ACHN (cell line): ENCODE results near the gene ZP2.
"Not testable (repeated sequence)": the region's sequence is repeated elsewhere in the genome, so short reads cannot be mapped to it uniquely, and the experiment has no call there.

Experiments
- DNase-seq: peaks from one replicate; pipeline ENCODE4 v3.0.0-alpha.2; 2015
- in situ Hi-C: cut with HindIII; loops from 2 replicates; pipeline ENCODE4 v1.10.0; 2017; ENCODE audit warnings: low sequenced_read_pairs, low pct_ligation_motif_present, low pct_unique_long_range_greater_than_20kb

The ZP2 gene

GRCh38 chr16:21186326-21186691 is 25.1 kb downstream of the ZP2 start:
- in situ Hi-C loops: loop anchor here (25.0 kb wide), 1 partner anchor 101 kb away; the partner anchor contains the start of gene CRYM
- DNase-seq: no peak

- no peak for DNase-seq
- in situ Hi-C loops: loop anchor here (25.0 kb wide), 1 partner anchor 102 kb away; the partner anchor contains the start of gene CRYM
Measured at GRCh38 chr16:21185659-21186325, 25.6 kb downstream of the ZP2 start.

GRCh38 chr16:21184834-21185233 is 26.5 kb downstream of the ZP2 start:
- no peak for DNase-seq
- in situ Hi-C loops: loop anchor here (25.0 kb wide), 1 partner anchor 102 kb away; the partner anchor contains the start of gene CRYM

- in situ Hi-C loops: loop anchor here (25.0 kb wide), 1 partner anchor 103 kb away; the partner anchor contains the start of gene CRYM
Measured at GRCh38 chr16:21183995-21184394, 27.4 kb downstream of the ZP2 start.

GRCh38 chr16:21179983-21180365 is 31.4 kb downstream of the ZP2 start:
- DNase-seq: no peak
- in situ Hi-C loops: loop anchor here (25.0 kb wide), 1 partner anchor 107 kb away; the partner anchor contains the start of gene CRYM

More at GRCh38 chr16:21183995-21184394, 27.4 kb downstream of the ZP2 start:
- DNase-seq: no peak

GRCh38 chr16:21179126-21179982 is 32.0 kb downstream of the ZP2 start:
- no peak for DNase-seq
- in situ Hi-C loops: loop anchor here (25.0 kb wide), 1 partner anchor 108 kb away; the partner anchor contains the start of gene CRYM

GRCh38 chr16:21175397-21175796 is 36.0 kb downstream of the ZP2 start:
- in situ Hi-C loops: loop anchor here (25.0 kb wide), 1 partner anchor 112 kb away; the partner anchor contains the start of gene CRYM
- no peak for DNase-seq

GRCh38 chr16:21172650-21173049 is 38.7 kb downstream of the ZP2 start:
- in situ Hi-C loops: no loop called here
- DNase-seq: no peak

- in situ Hi-C loops, DNase-seq: not testable (repeated sequence)
Measured at GRCh38 chr16:21170116-21170515, 41.3 kb downstream of the ZP2 start.

GRCh38 chr16:21169249-21169981 is 42.0 kb downstream of the ZP2 start:
- in situ Hi-C loops: no loop called here
- no peak for DNase-seq

- DNase-seq: no peak
- in situ Hi-C loops: no loop called here
Measured at GRCh38 chr16:21167929-21168602, 43.3 kb downstream of the ZP2 start.

- peak; percentile 100 for DNase-seq
- in situ Hi-C loops: no loop called here
Measured at GRCh38 chr16:21167360-21167759, 44.0 kb downstream of the ZP2 start.

- peak; percentile 76 for DNase-seq
- in situ Hi-C loops: no loop called here
Measured at GRCh38 chr16:21166561-21166961, 44.8 kb downstream of the ZP2 start.

- in situ Hi-C loops: no loop called here
Measured at GRCh38 chr16:21164521-21165168, 46.7 kb downstream of the ZP2 start.

GRCh38 chr16:21163576-21163975 is 47.8 kb downstream of the ZP2 start:
- no peak for DNase-seq
- in situ Hi-C loops: no loop called here

More at GRCh38 chr16:21164521-21165168, 46.7 kb downstream of the ZP2 start:
- DNase-seq: no peak

- in situ Hi-C loops: no loop called here
- peak; percentile 22 for DNase-seq
Measured at GRCh38 chr16:21162661-21163151, 48.7 kb downstream of the ZP2 start.

GRCh38 chr16:21161211-21161610 is 50.2 kb downstream of the ZP2 start:
- no peak for DNase-seq

GRCh38 chr16:21160276-21160675 is 51.1 kb downstream of the ZP2 start:
- no peak for DNase-seq
- in situ Hi-C loops: no loop called here

More at GRCh38 chr16:21161211-21161610, 50.2 kb downstream of the ZP2 start:
- in situ Hi-C loops: no loop called here
